ENCODE measurements around the gene HAS3. TPM values are rescaled to one million over a fixed set of nuclear protein-coding genes. Genes with fewer than 3 reads are reported as not detected.
A peak's percentile ranks its signal among the peaks of the same experiment; 100 is the strongest.

HAS3 gene
- total RNA-seq, 2 donors from 2014 or later: 2.8 to 21.1 TPM

DNA sequence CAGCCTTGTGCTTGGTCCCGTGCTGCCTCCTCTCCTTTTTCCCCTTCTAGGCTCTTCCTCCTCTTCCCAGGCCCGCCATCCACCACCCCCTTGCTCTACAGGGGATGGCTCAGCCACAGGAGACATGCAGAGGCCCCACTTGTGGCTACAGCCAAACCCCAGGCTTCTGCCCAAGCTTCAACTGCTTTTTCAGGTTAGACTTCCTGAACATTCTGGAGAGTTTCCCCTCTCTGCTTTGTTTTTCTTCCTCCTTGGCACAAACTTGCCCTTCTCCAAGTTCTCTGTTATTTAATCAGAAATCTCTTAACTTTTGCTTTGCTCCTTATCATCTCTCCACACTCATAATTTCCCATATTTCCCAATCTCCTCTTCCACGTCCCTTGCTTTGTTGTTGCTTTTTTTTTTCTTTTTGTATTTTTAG, 18.3 kb upstream of the HAS3 start:
- ATAC-seq: no peak
- intact Hi-C loops (cut with DNase I, micrococcal nuclease): no loop called here
- no peak for DNase-seq

DNA sequence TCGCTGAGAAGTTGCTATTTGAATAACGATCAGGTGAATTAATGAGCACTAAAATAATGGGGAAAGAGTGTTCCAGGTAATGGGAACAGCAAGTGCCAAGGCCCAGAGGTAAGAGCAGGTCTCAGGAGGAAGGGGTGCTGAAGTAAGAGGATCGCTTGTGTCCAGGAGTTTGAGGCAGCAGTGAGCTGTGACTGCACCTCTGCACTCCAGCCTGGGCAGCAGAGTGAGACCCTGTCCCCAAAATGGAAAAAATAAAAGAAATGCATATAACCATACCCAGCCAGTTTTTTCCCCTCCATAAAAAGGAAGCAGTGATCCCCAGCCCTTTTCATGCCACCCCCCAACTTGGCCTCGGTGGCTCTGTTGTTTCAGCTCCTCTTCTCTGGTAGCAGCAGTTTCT, 16.8 kb upstream of the HAS3 start:
- ATAC-seq (no peak), DNase-seq (no peak)
- intact Hi-C loops (cut with DNase I, micrococcal nuclease): no loop called here

DNA sequence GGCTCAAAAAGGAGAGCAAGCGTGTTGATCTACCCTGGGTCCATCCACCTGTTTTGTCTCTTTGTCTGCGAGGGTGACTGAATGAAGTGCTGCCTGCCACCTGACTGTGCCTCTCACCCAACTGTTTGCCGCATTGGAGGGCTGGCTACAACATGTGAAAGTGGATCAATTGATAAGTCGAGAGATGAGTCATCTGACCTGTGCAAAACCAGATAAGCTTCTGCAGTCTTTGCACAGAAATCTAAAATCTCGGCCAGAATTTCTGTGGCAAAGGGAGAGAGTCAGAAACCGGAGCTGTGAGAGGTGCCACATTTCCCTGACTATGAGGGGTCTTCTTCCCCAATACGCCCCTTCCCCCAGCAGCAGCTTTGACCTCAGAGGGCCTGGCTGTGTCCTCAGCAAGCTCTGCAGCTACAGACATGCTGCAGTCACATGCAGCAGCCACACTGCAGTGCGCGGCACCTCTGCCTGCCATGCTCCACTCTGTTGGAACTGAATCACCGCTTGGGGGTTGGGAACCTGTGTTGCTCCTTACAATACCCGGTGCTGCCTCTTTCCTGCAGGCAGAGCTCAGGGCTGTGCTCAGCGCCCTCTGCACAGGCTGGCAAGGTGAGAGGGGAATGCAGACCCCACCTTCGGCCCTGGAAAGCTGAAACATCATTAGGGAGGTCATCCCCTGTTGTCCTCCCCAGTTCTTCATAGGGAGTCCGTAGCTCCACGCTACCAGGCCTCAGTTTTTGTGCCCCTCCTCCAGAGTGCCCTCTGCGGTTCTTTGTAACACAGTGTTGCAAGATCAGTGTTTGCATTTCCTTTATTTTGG, 16.2 kb upstream of the HAS3 start:
- DNase-seq (no peak), ATAC-seq (no peak)
- intact Hi-C loops (cut with DNase I, micrococcal nuclease): no loop called here

DNA sequence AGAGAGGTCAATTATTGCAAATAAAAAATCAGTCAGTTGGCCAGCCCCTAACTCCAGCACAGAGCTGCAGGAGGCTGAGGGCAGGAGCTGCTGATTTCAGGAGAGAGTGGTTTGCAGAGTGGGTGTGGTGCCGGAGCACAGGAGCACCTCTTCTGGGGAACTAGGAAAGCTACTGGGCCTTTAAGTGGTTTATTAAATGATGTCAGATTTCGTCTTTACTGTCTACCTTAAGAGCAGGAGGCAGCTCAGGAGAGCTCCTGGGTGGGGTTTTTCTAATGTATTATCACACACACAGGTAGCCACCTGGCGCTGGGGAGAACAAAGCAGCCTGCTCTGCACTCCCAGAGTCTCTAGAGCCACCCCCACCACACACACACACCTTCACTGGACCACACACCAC, 11.5 kb upstream of the HAS3 start:
- DNase-seq: no peak
- intact Hi-C loops (cut with DNase I, micrococcal nuclease): no loop called here
- ATAC-seq: peak; percentile 52

DNA sequence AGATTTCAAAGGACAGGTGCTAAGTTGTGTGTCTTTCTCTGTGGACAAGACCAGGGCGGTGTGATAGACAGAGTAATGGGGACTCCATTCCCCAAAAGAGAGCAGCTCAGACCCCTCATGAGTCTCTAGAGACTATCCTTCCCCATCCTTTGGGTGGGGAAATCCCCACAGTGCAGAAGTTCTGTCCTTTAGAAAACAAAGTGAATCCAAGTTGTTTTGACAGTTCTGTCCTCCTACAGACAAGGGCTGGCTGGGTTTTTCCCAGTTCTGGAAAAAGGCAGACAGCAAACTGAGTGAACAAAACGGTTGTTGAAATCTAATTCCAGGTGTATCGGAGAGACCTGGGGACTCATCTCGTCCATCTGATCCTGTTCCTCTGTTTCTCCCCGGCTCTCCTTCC, 11.0 kb upstream of the HAS3 start:
- ATAC-seq: no peak
- DNase-seq: no peak
- intact Hi-C loops (cut with DNase I, micrococcal nuclease): no loop called here

DNA sequence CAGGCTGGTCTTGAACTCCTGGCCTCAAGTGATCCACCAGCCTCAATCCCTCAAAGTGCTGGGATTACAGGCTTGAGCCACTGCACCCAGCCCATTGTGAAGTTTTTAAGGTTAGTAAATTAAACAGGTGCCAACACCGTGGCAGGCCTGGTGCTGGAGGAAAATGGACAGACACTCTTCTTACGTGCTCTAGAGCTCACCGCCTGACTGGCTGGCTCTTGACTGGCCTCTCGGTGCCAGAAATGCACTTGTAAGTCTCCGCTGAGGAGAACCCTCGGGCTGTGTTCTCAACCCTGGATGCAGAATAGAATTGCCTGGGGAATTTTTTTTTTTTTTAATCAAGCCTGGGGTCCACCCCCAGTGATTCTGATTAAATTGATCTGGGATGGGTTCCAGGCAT, 10.3 kb upstream of the HAS3 start:
- ATAC-seq (no peak), DNase-seq (no peak)
- intact Hi-C loops (cut with DNase I, micrococcal nuclease): no loop called here

DNA sequence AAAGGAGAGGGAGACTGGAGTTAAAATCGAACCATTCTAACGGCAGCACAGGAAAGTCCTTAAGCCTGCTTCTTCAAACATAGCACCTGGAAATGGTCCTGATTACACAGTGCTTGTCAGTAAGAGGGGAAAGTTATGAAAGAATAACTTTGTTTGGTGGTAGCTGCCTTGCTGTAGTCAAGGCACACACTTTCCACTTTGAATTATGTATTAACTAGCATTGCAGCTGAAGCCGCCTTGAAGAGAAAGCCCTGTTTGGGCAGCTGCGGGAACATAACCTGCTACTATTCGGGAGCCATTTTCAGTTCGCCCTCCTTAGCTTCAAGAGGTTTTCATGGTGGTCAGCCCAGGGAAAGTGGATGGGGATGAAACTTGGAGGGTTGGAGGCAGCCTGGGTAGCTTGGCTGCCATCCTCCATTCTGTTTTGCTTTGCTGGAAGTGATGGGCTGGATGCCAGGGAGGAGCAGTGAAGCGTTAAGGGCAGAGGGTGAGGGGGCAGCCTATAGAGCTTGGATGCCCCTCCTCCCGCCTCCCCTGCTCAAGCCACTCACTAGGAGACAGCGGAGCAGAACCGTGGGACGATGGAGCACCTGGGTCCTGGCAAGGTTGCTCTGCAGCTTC, 5.3 kb upstream of the HAS3 start:
- ATAC-seq (no peak), DNase-seq (no peak)
- intact Hi-C loops (cut with DNase I, micrococcal nuclease): no loop called here

DNA sequence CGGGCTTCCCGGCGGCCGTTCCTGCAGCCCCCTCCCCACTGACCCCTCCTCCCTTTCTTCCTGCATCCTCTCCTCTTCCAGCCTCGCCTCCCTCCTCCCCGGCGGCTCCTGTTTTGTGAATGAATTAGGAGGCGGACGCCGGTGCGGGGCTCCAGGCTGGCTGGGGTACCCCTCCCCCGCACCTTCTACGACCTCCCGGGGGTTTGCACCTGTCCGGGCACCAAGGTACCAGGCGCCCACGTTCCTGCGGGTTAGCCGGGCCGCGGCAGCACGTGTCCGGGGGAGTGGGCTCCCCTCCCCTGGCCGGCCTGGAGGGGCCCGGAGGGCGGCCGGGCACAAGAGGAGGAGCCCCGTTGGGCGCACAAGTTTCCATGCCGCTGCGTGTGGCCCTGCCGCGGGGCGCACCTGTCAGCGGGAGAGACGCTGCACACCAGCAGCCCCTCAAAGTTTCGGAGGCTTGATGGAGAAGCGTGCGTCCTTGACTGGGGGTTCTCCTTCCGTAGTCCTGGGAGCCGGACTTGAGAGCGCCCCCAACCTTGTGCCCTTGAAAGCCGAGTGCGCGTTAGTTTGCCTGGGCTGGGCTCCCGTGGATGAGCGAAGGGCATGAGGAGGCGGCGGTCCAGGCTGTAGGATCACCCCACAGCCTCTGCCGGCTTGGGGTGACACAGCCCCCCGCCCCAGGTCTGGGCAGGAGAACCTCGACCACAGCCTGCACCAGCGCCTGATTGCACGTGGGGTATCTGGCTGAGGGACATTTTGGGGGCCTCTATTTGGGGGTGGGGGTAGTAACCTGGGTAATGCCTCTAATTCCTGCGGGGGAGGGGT, 1.2 kb downstream of the HAS3 start:
- intact Hi-C loops (cut with DNase I, micrococcal nuclease): no loop called here
- DNase-seq: peak in 1 of 2 donors; percentile 26
- peak; percentile 22 for ATAC-seq

DNA sequence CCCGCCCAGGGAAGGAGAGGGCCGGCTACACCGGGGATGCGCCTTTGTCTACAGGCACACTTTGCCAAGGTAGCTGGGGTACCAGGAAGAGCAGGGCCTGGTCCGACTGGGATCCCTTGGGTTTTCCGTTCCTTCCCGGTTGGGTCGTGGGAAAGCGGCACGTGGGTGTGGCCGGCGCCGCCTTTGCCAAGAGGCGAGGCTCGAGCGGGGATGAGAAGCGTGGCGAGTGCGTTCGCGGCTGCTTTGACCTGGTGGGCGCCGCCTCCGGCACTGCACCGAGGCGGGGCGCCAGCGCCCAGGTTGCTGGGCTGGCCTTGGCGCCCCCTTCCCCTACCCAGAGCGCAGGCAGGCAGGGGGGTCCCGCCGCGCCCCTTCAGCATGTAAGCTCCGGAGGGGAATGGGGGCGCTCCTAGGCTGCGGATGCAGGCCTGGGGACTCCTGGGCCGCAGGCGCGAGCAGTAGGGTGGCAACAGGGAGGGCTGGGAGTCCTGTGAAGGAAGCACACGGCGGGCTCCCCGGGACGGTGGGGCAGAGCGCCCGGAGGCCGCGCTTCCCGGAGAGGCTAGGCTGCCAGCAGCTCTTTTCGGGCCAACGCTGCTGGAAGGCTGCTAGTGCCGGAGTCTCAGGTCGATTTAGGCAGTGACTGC, 2.0 kb downstream of the HAS3 start:
- intact Hi-C loops (cut with DNase I, micrococcal nuclease): no loop called here
- ATAC-seq (peak; percentile 68), DNase-seq (peak; percentile 67 to 76)

DNA sequence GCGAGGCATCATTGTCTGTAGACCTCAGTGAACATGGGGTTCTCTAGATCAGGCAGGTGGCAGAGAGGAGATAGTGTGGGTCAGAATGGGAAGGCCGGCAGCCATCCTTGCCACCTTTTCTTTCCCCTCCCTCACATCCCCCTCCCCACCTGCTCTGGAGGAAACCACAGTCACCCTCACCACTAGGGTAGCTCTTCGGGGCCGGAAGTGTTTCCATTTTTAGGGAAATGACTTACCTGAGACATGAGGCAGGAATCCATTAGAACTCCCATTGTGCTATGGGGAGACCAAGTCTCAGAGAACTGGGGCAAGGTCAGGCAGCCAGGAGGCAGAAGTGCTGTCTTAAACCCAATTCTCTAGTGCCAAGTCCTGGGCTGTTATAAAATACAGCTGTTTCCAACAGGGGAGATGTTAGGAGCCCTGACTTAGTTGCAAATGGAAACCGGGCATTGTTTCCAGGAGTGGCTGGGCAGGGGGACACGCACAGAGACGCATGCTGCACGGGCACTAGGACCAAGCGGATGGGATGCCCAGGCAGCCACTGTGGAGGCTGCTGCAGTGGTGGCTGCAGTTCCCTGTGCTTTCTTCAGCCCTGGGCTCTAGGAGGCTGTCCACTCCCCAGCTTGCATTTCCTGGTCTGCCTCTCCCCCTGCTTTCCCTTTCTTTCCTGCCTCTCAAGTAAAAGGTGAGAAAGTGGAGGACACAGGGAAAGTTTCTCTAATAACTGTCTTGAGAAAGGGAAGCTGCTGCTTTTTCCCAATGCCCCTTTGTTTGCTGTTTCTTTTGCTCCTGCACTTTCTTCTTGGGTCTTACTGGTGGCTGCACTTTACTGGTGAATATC, 2.8 kb downstream of the HAS3 start:
- intact Hi-C loops (cut with DNase I, micrococcal nuclease): no loop called here
- ATAC-seq (no peak), DNase-seq (no peak)

DNA sequence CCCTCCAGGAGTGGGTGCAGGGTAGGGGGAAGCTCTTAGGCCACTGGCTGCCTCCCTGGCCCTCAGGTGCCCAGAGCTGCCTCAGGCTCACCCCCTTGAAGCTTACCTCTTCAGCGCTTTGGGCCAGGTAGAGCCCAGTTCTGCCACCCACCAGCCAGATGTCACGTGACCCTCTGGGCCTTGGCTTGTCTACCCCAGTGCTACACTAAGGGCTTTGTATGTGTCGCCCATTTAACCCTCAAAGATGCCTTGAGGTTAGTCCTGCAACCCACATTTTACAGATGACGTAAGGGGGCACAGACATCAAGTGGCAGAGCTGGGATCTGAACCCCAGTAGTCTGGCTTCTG, 3.4 kb downstream of the HAS3 start:
- ATAC-seq (no peak), DNase-seq (no peak)
- intact Hi-C loops (cut with DNase I, micrococcal nuclease): no loop called here

DNA sequence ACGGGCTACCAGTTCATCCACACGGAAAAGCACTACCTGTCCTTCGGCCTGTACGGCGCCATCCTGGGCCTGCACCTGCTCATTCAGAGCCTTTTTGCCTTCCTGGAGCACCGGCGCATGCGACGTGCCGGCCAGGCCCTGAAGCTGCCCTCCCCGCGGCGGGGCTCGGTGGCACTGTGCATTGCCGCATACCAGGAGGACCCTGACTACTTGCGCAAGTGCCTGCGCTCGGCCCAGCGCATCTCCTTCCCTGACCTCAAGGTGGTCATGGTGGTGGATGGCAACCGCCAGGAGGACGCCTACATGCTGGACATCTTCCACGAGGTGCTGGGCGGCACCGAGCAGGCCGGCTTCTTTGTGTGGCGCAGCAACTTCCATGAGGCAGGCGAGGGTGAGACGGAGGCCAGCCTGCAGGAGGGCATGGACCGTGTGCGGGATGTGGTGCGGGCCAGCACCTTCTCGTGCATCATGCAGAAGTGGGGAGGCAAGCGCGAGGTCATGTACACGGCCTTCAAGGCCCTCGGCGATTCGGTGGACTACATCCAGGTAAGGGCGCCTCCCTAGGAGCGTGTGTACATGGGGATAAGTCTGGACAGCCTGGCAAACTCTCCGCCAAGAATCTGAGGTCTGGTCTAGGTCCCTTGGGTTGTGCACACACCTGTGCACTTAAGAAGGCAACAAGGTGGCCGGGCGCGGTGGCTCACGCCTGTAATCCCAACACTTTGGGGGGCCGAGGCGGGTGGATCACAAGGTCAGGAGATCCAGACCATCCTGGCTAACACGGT, 4.2 kb downstream of the HAS3 start:
- DNase-seq: no peak
- intact Hi-C loops (cut with DNase I, micrococcal nuclease): no loop called here
- no peak for ATAC-seq

DNA sequence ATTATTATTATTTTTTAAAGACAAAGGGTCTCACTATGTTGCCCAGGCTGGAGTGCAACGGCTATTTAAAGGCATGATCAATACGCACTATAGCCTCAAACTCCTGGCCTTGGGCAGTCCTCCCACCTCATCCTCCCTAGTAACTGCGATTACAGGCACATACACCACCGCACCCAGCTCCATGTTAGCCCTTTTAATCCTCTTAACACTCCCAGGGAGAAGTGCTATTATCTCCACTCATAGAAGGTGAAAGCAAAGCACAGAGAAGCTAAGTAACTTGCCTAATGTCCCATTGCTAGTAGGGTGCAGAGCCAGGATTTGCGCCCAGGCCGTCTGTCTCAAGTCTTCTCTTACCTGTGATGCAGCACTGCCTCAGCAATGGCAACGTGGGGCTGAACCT, 5.0 kb downstream of the HAS3 start:
- ATAC-seq (no peak), DNase-seq (no peak)
- intact Hi-C loops (cut with DNase I, micrococcal nuclease): no loop called here

DNA sequence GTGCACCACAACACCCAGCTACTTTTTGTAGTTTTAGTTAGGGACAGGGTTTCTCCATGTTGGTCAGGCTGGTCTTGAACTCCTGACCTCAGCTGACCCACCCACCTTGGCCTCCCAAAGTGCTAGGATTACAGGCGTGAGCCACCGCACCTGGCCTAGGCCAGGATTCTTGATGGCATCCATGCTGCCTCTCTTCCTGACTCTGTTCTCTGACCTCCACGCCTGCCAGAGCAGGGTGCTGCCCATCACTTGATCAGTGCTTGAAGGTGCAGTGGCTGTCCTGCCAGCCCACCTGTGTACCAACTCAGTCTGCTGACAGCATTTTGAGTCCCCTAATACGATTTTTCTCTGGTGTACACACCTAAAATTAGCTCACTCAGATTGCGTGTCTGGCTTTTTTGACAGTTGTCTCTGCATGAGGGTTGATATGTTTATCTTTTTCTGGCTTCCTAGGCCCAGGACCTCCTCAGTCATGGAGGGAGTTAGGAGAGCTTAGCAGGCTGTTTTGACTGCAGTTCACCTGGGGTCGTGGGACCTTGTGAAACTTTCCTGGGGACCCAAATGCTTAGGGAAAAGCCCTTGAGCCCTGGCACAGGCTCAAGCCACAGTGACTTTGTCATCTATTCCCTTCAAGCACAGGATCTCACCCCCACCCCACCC, 5.9 kb downstream of the HAS3 start:
- ATAC-seq: no peak
- intact Hi-C loops (cut with DNase I, micrococcal nuclease): no loop called here

DNA sequence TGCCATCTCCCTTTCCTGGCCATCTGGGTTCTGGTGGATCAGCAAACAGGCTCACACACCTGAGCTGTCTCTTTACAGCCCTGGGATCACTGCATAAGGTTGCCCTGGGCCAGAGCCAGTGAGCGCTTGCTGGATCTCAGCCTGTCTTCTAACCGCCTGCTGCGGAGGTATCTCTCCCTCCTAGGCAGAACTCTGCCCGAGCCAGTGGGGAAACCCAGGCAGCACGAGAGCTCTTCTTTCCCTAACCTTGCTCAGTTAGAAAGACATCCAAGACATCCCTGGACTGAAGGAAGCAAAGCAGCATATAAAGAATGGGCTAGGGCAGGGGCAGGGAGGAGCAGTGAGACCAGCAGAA, 6.4 kb downstream of the HAS3 start:
- intact Hi-C loops (cut with DNase I, micrococcal nuclease): no loop called here
- no peak for DNase-seq
- ATAC-seq: no peak

More for the DNA sequence above, 5.9 kb downstream of the HAS3 start:
- no peak for DNase-seq

DNA sequence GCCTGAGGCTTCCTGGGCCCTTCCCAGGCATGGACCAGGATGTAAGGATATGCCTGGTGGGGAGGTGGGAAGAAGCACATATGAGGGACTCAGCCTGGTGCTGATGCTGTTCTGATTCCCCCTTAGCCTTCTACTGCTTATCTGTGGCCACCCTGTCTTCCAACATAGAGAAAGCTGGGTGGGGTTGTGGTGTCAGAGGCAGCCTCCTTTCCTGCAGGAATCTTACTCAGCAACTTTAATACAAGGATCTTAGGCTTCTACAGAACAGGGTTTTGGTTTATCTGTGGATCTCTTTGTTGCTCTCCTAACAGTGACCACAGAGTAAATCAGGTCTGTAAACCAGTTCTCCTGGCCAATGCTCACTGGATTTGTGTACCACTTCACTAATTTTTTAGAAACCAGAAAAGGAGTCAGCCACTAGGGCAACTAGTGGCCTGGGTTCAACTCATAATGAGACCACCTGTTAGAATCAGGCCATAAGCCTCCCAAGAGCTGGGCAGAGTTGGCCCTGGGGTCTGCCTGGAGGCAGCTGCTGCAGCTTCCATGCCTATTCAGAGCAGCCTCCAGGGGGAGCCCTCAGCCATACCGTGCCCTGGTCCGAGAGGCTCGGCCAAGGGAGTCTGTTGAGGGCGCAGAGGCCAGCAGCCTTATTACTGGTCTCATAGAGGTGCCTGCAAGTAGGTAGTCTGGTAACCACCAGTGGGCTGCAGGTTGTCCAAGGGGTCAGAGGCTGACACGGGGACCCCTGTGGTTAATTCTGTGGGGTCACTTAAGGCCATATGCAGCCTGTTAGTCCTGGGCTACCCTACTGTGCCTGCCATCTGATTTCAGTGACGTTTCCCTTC, 7.1 kb downstream of the HAS3 start:
- DNase-seq: peak in 1 of 2 donors; percentile 72
- ATAC-seq: peak; percentile 69
- intact Hi-C loops (cut with DNase I, micrococcal nuclease): no loop called here

DNA sequence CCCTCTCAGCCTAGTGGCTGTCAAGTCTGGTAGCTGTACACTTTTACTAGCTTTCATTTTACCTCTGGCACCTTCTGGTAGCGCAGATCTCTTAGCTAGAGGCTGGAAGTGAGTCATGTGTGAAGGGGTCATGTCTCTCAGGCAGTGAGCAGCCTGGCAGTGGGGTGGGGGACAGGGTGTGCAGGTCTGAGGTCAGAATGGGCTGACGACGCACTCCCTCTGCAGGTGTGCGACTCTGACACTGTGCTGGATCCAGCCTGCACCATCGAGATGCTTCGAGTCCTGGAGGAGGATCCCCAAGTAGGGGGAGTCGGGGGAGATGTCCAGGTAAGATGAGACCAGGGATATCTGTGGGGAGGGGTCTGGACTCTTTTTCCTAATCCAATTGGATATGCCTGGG, 7.8 kb downstream of the HAS3 start:
- intact Hi-C loops (cut with DNase I, micrococcal nuclease): no loop called here
- ATAC-seq: no peak

More for the DNA sequence above, 7.8 kb downstream of the HAS3 start:
- no peak for DNase-seq

Data from left colon (tissue), 2 donors.